BJ (cell line): Measurements from ENCODE around the gene KCNH5. TPM values are rescaled to one million over a fixed set of nuclear protein-coding genes. Genes with fewer than 3 reads are reported as not detected.

Experiments
- CTCF ChIA-PET: fragments of 350-600 bp; formaldehyde crosslinking; extraction: SDS; loops from one replicate; lab custom pipeline; 2021; ENCODE audit warnings: antibody characterized with exemption, inconsistent platforms; lab: Yijun Ruan, JAX
- POLR2A ChIA-PET: fragments of 300-600 bp; sonication (Branson Sonifier 250); formaldehyde crosslinking; extraction: SDS; loops from one replicate; lab custom pipeline; 2021; ENCODE audit warnings: antibody characterized with exemption; lab: Charles Lee
- DNase-seq: peaks from one replicate; pipeline ENCODE4 v3.0.0-alpha.2; 2011; ENCODE audit warnings: low read depth
- H3K27me3 ChIP-seq: 2 replicates; pipeline ENCODE4 v1.6.0; 2011; ENCODE audit warnings: low read length; ENCODE audit not compliant: control insufficient read depth, insufficient read depth
- H3K36me3 ChIP-seq: 2 replicates; pipeline ENCODE4 v1.5.1; 2011; ENCODE audit warnings: low read length; ENCODE audit not compliant: control insufficient read depth, insufficient read depth
- H3K4me3 ChIP-seq: 2 replicates; pipeline ENCODE4 v1.5.1; 2011; ENCODE audit warnings: low read depth, mild to moderate bottlenecking, control low read depth, low read length
- CTCF ChIP-seq: IDR thresholded peaks from 2 replicates; pipeline ENCODE4 v1.5.1; 2011; ENCODE audit warnings: low read depth, mild to moderate bottlenecking, control low read depth, inconsistent platforms, low read length, moderate library complexity; ENCODE audit not compliant: insufficient read depth
- polyA minus RNA-seq: library from RNA; depleted of rRNA, polyadenylated mRNA; stranded (reverse); fragments of >200 nt; gene quantifications from 2 replicates; pipeline ENCODE4 v1.2.3, GENCODE V29; 2011; rRNA and poly(A)+ RNA removed
- polyA plus RNA-seq: library from polyadenylated mRNA; depleted of rRNA; stranded (reverse); fragments of >200 nt; gene quantifications from 2 replicates; pipeline ENCODE4 v1.2.3, GENCODE V29; 2011; rRNA removed

Gene KCNH5
- polyA plus RNA-seq: 0.02 and 0.05 TPM in 2 replicates
- polyA minus RNA-seq: 0.33 and 0.41 TPM in 2 replicates

GRCh38 chr14:63045234-63045611 is at the start of gene KCNH5:
TSS of gene KCNH5 (minus strand) at chr14:63045458. CDS start at chr14:63045186, 272 bp downstream.
- H3K27me3 ChIP-seq: peaks cover 14% of the 10 kb centered on the region
- POLR2A ChIA-PET: no interaction called here
- TF ChIP-seq CTCF: no peak

GRCh38 chr14:63091394-63091996 is 46.2 kb upstream of the KCNH5 start:
- no peak for DNase-seq
- CTCF ChIA-PET: no interaction called here
- no peak overlapping the region for H3K4me3 ChIP-seq
- no peaks in the 10 kb centered on the region for H3K27me3 ChIP-seq
- POLR2A ChIA-PET: no interaction called here
- no peaks in the 10 kb centered on the region for H3K36me3 ChIP-seq
- no peak for TF ChIP-seq CTCF

More at GRCh38 chr14:63045234-63045611, at the start of gene KCNH5:
- Histone ChIP-seq H3K4me3 (peak within 1 kb of the TSS; percentile 39), H3K36me3 (no peaks in the 10 kb centered on the region)
- DNase-seq: no peak
- CTCF ChIA-PET: no interaction called here

- Histone ChIP-seq H3K4me3 (no peak overlapping the region), H3K27me3 (no peaks in the 10 kb centered on the region), H3K36me3 (no peaks in the 10 kb centered on the region)
- ChIA-PET POLR2A (no interaction called here), CTCF (no interaction called here)
- TF ChIP-seq CTCF: no peak
- no peak for DNase-seq
These were observed 43.6 kb upstream of the KCNH5 start for GRCh38 chr14:63088865-63089264.

- CTCF ChIA-PET: no interaction called here
- peak; percentile 59 for DNase-seq
- no peaks in the 10 kb centered on the region for H3K27me3 ChIP-seq
- TF ChIP-seq CTCF: no peak
- H3K36me3 ChIP-seq: no peaks in the 10 kb centered on the region
- POLR2A ChIA-PET: no interaction called here
- no peak overlapping the region for H3K4me3 ChIP-seq
These were observed 33.3 kb upstream of the KCNH5 start for GRCh38 chr14:63078569-63078968.

GRCh38 chr14:63076488-63076887 is 31.2 kb upstream of the KCNH5 start:
- Histone ChIP-seq H3K4me3 (no peak overlapping the region), H3K27me3 (no peaks in the 10 kb centered on the region), H3K36me3 (no peaks in the 10 kb centered on the region)
- no peak for TF ChIP-seq CTCF
- no peak for DNase-seq
- CTCF ChIA-PET: no interaction called here
- POLR2A ChIA-PET: no interaction called here
